ENCODE measurements around the gene GPD1L.

The GPD1L gene

DNA sequence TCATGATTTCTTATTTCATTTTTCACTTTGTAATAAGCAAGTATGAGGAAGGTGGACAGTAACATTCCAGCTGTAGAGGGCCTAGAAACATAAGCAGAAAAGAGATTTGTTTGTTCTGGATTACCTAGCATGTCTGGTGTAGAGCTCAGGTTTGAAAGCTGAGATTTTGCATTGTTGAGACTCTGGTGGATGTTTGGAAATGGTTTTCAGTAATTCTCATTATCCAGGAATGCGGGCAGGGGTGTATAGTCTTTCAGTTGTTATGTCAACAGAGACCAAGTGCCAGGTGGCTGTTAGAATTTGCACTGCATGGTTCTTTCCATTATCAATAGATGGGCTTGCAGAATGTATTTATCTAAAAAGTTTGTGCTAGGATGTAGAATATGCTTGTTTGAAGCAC, 10.9 kb downstream of the GPD1L start:
- DNase-seq, result no peak
- no peak for TF ChIP-seq POLR2A (IDR thresholded peaks at IDR 0.05; ENCODE audit: low read length)
- no peak for TF ChIP-seq GATA1 (IDR thresholded peaks at IDR 0.05; ENCODE audit: low read depth, low read length)

DNA sequence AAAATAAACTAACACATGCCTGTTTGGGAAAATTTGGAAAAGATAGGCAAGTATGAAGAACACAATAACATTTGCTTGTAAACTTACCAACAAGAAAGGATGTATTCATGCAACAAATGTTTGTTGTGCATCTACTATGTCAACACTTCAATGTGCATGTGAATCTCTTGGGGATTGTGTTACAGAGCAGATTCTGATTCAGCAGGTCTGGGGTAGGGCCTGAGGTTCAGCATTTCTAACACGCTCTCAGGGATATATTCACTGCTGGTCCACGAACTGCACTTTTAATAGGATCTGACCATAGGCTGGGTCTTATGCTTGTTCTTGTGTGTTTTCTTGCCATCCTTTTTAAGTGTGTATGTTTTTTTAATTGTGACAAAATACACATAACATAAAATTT, 11.8 kb downstream of the GPD1L start:
- DNase-seq, result no peak
- no peak for TF ChIP-seq POLR2A (IDR thresholded peaks at IDR 0.05; ENCODE audit: low read length)
- TF ChIP-seq GATA1 (IDR thresholded peaks at IDR 0.05; ENCODE audit: low read depth, low read length), result no peak

DNA sequence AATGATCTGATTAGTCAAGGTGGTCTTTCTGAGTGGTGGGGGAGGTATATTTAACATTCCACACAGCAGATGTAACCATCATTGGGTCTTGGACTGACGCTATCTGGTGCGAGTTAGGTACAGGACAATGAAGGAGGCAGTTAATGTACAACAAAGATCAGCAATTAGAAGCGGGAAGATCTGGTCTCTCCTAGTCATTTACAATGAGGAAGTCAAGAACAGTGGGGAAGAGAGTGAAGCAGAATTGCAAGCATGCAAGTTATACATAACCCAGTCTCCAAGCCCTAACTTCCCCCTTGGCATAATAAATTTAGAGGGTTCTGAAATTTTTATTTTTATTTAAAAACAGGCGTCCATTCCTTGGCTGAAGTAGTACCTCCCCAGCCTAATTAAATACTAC, 14.1 kb downstream of the GPD1L start:
- no peak for DNase-seq
- TF ChIP-seq GATA1 (IDR thresholded peaks at IDR 0.05; ENCODE audit: low read depth, low read length), result no peak
- TF ChIP-seq POLR2A (IDR thresholded peaks at IDR 0.05; ENCODE audit: low read length), result no peak

DNA sequence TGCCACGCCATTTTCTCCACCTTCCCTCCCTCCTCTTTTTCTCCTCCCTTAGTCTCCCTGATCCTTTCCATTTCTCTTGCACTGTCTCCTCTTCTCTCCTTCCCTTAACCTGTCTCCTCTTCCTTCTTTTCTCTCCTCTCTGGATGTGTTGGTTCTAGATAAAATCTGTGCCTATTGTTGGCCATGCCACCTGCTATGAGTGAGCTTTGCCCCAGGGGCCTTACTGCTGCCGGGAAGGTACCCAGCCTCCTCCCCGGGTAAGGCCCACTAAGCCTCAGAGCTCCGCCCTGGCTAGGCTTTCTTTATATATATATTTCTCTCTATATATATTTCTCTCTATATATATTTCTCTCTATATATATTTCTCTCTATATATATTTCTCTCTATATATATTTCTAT, 14.7 kb downstream of the GPD1L start:
- TF ChIP-seq GATA1 (IDR thresholded peaks at IDR 0.05; ENCODE audit: low read depth, low read length), result no peak
- TF ChIP-seq POLR2A (IDR thresholded peaks at IDR 0.05; ENCODE audit: low read length), result no peak
- no peak for DNase-seq

DNA sequence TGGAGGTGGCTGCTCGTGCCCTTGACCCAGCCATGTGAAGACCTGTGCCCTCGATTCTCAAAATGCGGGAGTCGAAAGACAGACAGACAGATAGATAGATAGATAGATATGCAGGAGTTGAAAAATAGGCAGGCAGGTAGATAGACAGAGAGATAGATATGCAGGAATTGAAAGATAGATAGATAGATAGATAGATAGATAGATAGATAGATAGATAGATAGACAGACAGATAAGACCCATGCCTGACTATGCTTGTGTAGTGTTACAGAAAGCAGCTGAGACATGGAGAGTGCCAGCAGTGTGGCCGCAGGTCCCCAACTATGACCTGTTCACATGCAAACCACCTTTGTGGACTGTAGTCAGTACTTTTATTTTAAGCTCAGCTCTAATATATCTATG, 17.2 kb downstream of the GPD1L start:
- TF ChIP-seq POLR2A (IDR thresholded peaks at IDR 0.05; ENCODE audit: low read length) (no peak), GATA1 (IDR thresholded peaks at IDR 0.05; ENCODE audit: low read depth, low read length) (no peak)
- DNase-seq, result no peak

DNA sequence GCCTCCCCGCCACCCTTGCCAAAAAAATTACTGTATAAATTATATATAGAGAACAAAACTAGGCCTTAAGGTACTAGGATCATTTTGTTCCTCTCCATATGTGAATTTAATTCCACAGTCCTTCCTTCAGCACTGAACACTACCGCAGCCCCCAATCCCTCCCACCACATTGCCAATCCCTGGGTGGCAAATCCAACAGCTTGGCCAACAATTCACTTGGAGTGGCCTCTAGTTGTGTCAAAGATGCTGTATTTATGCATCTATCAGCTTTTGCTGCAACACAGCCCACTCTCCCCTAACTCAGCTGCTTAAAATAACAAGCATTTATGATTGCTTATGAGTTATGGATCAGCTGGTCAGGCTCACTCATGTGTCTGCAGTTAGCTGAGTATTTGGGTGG, 18.6 kb downstream of the GPD1L start:
- no peak for DNase-seq
- TF ChIP-seq POLR2A (IDR thresholded peaks at IDR 0.05; ENCODE audit: low read length), result no peak

DNA sequence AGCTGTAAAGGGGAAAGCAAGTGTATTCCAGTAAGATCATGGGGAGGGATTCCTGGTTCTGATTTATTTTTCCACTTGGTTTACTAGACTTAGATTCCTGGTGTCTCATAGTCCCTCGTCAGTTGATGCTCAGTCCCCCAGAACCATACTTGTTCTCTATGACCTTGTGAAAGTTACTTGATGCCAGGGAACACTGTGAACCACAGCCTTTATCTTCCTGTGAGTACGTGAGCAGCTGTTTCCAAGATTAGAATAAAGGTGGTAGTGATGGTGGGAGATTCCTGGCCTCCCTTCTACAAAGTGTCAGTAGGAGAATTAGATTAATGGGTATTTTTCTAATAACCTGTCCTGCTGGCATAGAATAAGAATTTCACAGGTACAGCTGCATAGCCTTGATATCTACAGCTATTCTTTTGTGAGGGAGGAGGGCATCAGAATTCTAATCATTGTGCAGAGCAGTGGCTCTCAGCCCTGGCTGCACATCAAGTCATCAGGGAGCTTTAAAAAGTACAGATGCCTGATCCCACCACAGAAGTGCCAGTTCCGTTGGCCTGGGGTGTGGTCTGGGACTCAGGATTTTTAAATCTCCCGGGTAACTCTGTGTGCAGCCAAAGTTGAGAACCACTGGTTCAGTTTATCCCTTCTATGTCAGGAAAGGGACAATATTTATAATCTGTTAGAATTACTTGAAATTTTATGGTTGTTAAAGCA, 20.0 kb downstream of the GPD1L start:
- no peak for TF ChIP-seq GATA1 (IDR thresholded peaks at IDR 0.05; ENCODE audit: low read depth, low read length)
- no peak for TF ChIP-seq POLR2A (IDR thresholded peaks at IDR 0.05; ENCODE audit: low read length)
- no peak for DNase-seq

DNA sequence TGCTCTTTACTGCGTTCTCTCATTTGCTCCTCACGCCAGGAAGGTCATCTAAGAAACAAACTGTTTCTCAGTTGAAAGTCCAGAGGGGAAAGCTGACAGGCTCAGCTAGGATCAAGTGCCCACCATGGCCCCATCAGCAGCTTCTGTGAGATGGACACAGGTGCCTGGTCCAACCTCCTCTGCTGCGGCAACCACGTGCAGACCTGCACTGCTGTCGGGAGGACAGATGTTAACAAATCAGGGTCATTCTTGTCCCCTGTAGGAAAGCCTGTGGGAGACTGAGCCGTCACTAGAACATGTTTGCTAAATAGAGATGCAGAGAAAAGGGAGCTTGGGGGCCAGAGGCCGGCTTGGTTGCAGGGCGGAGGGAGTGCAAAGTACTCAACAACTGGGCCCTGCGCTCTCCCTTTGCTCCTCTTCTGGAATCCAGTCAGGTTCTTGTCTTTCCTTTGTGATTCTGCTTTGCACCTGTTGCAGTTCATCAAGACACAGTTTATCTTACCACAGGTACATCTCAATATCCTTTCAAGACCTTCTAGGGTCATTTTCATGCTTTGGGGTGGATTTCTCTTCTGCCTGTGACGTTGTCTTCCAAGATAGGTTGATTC, 20.9 kb downstream of the GPD1L start:
- DNase-seq, result no peak
- TF ChIP-seq GATA1 (IDR thresholded peaks at IDR 0.05; ENCODE audit: low read depth, low read length) (no peak), POLR2A (IDR thresholded peaks at IDR 0.05; ENCODE audit: low read length) (no peak)

DNA sequence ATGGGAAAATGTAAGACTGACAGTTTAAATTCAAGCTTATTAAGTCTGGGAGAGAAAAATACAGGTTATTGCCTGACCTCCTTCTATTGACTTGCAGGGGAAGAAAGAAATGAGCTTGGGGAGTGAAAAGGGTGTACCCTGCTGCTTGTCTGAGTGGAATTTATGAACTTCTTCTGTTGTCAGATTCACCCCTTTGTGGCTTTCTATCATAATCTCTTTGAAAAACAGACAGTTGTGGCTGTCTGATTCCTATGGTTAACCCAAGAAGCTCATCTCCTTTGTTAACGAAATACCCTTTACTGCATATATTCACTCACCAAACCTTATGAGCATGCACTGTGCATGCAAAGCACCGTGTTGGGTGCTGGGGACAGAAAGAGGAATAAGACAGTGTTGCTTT, 22.5 kb downstream of the GPD1L start:
- peak in 1 of 2 experiments; percentile 9 for DNase-seq
- no peak for TF ChIP-seq POLR2A (IDR thresholded peaks at IDR 0.05; ENCODE audit: low read length)
- no peak for TF ChIP-seq GATA1 (IDR thresholded peaks at IDR 0.05; ENCODE audit: low read depth, low read length)

DNA sequence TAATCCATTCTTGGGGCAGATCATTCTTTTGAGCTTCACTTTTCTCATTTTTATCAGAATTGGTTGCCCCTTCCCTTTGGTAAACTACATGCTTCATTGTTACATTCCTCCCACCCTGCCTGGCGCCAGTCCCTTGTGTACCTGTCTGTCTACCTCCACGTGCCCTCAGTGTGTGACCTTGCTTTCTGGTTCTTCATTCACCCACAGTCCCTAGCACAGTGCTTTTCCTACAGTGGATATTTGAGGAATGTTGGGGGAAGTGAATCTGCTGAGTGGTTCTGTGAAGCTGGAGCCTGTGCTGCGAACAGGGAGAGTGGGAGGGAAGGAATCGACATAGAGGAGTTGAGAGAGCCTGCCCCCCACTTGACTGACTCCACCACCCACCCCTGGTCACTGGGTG, 23.4 kb downstream of the GPD1L start:
- DNase-seq, result no peak
- no peak for TF ChIP-seq POLR2A (IDR thresholded peaks at IDR 0.05; ENCODE audit: low read length)
- no peak for TF ChIP-seq GATA1 (IDR thresholded peaks at IDR 0.05; ENCODE audit: low read depth, low read length)

DNA sequence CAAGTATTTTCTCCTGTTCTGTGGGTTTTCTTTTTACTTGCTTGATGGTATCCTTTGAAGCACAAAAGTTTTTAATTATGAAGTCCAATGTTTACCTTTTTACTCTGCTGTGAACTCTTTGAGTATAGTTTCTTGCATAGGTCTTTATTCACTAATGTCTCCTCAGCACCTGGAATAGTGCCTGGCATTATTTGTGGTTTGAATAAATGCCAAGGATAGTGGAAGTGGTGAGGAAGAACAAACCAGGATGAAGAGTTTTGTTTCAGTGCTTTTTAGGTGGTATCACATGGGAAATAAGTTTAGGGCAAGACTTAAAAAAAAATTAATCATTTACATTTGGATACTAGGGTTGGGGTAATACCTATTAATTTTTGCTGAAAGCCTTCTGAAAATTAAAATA, 25.7 kb downstream of the GPD1L start:
- no peak for DNase-seq
- TF ChIP-seq POLR2A (IDR thresholded peaks at IDR 0.05; ENCODE audit: low read length), result no peak
- no peak for TF ChIP-seq GATA1 (IDR thresholded peaks at IDR 0.05; ENCODE audit: low read depth, low read length)

DNA sequence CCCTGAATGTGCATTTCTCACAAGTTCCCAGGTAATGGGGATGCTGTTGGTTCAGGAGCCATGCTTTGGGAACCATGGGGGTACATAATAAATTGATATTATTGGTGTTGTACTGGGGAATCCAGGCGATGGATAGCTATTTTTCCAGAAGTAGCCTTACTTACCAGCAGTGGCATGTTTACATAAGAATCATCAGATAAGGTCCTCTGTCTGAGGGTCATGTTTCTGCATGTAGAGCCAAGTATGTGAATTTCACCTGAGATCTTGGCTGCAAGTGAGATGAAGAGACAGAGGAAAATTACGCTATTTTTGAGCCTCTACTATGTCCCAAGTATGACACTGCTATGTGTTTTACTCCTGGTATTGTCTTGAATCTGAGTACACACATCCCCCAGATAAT, 26.3 kb downstream of the GPD1L start:
- TF ChIP-seq POLR2A (IDR thresholded peaks at IDR 0.05; ENCODE audit: low read length), result no peak
- no peak for TF ChIP-seq GATA1 (IDR thresholded peaks at IDR 0.05; ENCODE audit: low read depth, low read length)
- DNase-seq, result no peak

DNA sequence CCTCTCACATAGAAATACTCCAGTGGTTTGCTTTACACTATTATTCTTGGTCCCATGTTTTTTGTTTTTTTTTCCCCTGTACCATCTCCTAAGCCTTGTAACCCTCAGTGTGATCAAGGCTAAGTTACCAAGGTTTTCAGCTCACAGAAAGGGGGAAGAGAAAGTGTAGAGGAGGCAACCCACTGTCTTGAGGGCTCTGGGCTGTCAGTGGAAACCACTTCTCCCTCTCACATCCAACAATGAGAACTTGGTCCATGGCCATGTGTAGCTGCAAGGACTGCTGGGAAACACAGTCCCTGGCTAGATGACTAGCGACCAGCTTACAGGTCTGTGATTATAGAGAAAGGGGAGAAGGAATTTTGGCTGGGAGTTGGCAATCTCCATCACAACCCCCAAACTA, 30.3 kb downstream of the GPD1L start:
- TF ChIP-seq POLR2A (IDR thresholded peaks at IDR 0.05; ENCODE audit: low read length) (no peak), GATA1 (IDR thresholded peaks at IDR 0.05; ENCODE audit: low read depth, low read length) (no peak)
- DNase-seq, result no peak

DNA sequence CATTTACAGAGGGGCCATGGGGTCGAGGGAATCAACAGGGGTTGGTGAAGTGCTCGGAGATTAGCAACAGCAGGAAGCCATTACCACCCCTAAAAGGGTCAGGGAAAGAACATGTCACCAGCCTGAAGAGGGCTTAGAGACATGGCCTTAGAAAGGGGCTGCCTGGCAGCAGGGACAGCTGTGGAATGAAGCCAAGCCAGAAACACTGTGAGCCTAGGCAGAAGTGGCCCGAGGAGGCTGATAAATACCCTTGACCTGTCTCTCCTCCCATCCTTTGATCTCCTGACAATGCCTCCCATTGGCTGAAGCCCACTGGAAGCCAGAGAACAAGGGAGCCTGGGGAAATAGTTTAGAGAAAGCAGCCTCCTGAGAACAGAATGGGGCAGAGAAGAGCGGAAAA, 31.4 kb downstream of the GPD1L start:
- TF ChIP-seq GATA1 (IDR thresholded peaks at IDR 0.05; ENCODE audit: low read depth, low read length) (no peak), POLR2A (IDR thresholded peaks at IDR 0.05; ENCODE audit: low read length) (no peak)
- no peak for DNase-seq

DNA sequence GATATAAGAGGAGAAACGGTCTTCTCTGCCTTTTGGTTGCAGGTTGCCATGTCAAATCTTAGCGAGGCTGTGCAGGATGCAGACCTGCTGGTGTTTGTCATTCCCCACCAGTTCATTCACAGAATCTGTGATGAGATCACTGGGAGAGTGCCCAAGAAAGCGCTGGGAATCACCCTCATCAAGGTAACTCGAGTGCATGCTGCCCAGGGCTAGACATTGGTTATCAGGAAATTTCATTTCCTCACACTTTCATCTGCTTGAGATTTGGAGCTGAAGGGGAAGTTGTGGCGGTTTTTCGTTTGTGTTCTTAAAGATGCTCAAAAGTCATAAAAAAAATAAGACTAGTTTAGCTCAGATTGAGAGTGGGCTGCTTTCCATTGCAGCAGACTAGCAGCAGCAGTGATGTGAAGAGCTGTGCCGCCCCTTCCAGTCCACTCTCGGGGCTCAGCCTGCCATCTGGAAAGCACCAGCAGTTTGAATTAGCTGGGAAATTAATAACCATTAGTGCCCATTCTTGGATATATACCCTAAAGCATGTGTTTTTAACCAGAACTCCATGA, 32.2 kb downstream of the GPD1L start:
- DNase-seq, result no peak
- no peak for TF ChIP-seq POLR2A (IDR thresholded peaks at IDR 0.05; ENCODE audit: low read length)
